WI38 (cell line): ENCODE data around the gene RAB11FIP3.
"Not testable (repeated sequence)": the region's sequence is repeated elsewhere in the genome, so short reads cannot be mapped to it uniquely, and the experiment has no call there.

Experiments used
- H3K4me3 ChIP-seq: 2 replicates; pipeline ENCODE4 v1.5.1; 2011; ENCODE audit warnings: low read depth, mild to moderate bottlenecking, control low read depth, low read length
- TF ChIP-seq, protein P1 (sequence below): IDR thresholded peaks from 2 replicates; pipeline ENCODE4 v1.5.1; 2012; ENCODE audit warnings: low read depth, mild to moderate bottlenecking, control low read depth, low read length

Gene RAB11FIP3

GRCh38 chr16:483341-484075 lies 58.1 kb downstream of the RAB11FIP3 start:
- H3K4me3 ChIP-seq = no peak overlapping the region
- TF ChIP-seq, protein P1, sequence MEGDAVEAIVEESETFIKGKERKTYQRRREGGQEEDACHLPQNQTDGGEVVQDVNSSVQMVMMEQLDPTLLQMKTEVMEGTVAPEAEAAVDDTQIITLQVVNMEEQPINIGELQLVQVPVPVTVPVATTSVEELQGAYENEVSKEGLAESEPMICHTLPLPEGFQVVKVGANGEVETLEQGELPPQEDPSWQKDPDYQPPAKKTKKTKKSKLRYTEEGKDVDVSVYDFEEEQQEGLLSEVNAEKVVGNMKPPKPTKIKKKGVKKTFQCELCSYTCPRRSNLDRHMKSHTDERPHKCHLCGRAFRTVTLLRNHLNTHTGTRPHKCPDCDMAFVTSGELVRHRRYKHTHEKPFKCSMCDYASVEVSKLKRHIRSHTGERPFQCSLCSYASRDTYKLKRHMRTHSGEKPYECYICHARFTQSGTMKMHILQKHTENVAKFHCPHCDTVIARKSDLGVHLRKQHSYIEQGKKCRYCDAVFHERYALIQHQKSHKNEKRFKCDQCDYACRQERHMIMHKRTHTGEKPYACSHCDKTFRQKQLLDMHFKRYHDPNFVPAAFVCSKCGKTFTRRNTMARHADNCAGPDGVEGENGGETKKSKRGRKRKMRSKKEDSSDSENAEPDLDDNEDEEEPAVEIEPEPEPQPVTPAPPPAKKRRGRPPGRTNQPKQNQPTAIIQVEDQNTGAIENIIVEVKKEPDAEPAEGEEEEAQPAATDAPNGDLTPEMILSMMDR = no peak

DNA sequence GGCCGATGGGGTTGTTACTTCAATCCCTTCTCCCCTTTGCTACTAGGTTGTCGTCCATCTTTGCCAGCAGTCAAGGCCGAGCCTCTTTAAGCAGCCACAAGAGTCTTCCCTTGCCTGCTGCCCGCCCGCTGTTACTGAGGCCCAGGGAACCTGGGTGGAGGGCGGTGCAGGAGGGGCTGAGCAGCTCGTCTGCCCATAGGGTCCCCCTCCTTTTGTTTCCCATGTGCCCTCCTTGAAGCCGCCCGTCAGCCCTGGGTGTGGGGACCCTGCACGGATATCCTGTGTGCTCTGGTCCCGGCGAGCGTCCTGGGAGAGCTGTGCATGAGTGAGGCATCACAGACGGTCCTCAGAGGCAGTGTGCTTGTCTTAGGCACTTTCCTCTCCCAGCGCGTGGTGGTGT lies 64.2 kb downstream of the RAB11FIP3 start:
- no peak overlapping the region for H3K4me3 ChIP-seq
- TF ChIP-seq, protein P1 = no peak

- TF ChIP-seq, protein P1 = no peak
- no peak overlapping the region for H3K4me3 ChIP-seq
These were observed 65.3 kb downstream of the RAB11FIP3 start for GRCh38 chr16:490768-491167.

DNA sequence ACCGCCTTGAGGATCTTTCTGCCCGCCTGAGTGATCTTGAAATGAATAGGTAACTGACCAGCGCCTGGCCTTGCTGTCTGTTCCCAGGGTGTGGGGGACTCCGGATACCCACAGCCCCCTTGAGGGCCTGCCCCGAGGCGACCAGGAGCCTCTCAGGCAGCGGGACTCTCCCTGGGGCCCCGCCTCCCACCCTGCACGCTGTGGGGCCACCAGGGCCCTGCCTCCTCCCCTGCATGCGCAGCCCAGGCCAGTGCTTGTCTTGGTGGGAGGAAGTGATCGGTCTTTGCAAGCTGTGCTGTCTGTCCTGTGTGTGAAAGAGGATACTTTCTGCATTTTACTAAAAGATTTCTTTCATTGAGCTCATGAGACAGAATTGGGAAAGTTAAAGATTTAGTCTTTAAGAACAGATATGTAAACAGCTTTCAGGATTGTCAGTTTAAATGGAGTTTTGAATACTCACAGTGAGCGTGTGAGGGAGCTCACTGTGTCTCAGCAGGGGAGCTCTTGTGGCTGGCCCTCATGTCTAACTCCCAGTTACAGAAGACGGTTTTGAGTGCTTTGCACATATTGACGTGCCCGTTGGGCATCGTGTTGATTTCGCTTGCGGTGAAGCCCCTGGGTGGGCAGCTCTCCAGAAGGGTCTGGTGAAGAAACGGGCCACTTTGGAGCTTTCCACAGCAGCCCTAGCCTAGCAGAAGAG lies 65.9 kb downstream of the RAB11FIP3 start:
- no peak overlapping the region for H3K4me3 ChIP-seq
- TF ChIP-seq, protein P1 = no peak

DNA sequence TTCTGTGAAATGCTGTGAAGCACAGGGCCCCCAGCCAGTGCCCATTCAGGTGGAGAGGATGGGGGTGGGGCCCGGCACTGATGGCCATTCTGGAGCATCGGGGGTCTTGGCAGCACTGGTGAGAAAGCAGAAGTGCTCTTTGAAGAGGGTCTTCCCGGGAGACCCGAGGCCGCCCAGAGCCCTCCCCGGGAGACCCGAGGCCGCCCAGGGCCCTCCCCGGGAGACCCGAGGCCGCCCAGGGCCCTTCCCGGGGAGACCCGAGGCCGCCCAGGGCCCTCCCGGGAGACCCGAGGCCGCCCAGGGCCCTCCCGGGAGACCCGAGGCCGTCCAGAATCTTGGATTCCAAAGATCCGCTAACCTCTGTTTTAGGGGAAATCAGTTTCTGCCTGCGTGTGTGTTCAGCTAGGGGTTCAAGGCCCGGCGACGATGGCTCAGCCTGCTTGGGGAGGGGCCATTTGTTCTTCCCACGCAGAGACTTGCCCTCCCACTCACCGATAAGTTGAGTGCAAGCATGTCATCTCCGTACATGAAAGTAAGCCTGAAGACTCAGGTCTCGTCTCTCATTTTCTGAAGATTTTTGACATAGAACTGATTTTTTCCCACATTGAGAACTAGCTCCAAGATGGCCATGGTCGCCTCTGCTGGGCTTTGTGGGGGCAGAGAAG lies 66.9 kb downstream of the RAB11FIP3 start:
- no peak overlapping the region for H3K4me3 ChIP-seq
- TF ChIP-seq, protein P1 = no peak

GRCh38 chr16:494676-495075 lies 69.2 kb downstream of the RAB11FIP3 start:
- not testable (repeated sequence) for H3K4me3 ChIP-seq

GRCh38 chr16:495127-495748 lies 69.8 kb downstream of the RAB11FIP3 start:
- TF ChIP-seq, protein P1 = peak; percentile 59

More at GRCh38 chr16:495127-495748, 69.8 kb downstream of the RAB11FIP3 start:
- H3K4me3 ChIP-seq = no peak overlapping the region
